ENCODE data around the gene OR4C12.
"Not testable (repeated sequence)": the region's sequence is repeated elsewhere in the genome, so short reads cannot be mapped to it uniquely, and the experiment has no call there.

The OR4C12 gene

GRCh38 chr11:49982435-49982834 is at the start of gene OR4C12:
Gene OR4C12 (minus strand): TSS chr11:49982535. CDS start chr11:49982501, 34 bp downstream.
- not testable (repeated sequence) for DNase-seq

GRCh38 chr11:50030193-50030592 is 47.9 kb upstream of the OR4C12 start:
- DNase-seq, result no peak

- peak; percentile 64 for DNase-seq
These were observed 13.2 kb upstream of the OR4C12 start for GRCh38 chr11:49995565-49995964.

- not testable (repeated sequence) for DNase-seq
These were observed 8.9 kb downstream of the OR4C12 start for GRCh38 chr11:49973439-49973838.

GRCh38 chr11:49952091-49952490 is 30.2 kb downstream of the OR4C12 start, which contains the start of gene OR4C13:
Gene OR4C13 (plus strand): TSS chr11:49952391. CDS start chr11:49952423, 32 bp downstream.
- no peak for DNase-seq

- not testable (repeated sequence) for DNase-seq
These were observed 33.6 kb downstream of the OR4C12 start for GRCh38 chr11:49948701-49949100.
